ENCODE measurements around the gene SRRM5. TPM values are rescaled to one million over a fixed set of nuclear protein-coding genes. Genes with fewer than 3 reads are reported as not detected.
A peak's percentile ranks its signal among the peaks of the same experiment; 100 is the strongest.

The SRRM5 gene
- total RNA-seq, 1 experiment from 2014 or later, result 0.70 TPM

DNA sequence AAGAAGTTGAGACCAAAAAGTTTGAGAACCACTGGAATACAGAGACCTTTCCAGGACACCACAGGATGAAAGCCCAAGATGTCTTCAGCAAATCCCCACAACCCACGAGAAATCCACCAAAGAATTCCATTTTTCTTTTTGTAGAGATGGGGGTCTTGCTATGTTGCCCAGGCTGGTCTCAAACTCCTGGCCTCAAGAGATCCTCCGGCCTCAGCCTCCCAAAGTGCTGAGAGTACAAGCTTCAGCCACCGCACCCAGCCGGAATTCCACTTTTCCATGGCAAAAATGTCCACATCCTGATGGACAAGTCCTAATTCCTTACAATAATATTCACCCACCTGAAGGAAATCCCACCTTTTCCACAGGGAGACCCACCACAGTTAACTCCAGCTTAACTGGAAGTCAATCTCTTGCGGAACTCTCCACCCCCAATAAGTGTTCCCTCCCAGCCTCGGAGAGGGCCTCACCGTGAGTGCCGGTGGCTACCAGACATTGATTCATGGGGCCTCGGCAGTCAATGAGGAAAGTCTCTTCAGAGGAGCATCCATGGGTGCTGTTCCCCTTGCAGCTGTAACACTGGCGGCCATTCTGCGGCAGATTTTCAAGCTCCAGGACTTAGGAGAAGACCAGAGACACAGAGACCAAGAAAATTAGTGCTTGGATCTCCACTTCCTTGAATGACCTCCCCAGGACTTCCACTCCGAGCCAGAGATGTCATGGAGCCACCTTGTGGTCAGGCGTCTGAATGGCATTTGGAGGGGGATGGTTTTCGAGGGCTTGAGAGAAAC lies 40.1 kb downstream of the SRRM5 start:
- Histone ChIP-seq H3K79me2 (ENCODE audit: insufficient read depth, low read length) (no peaks in the 10 kb centered on the region), H3K4me1 (ENCODE audit: insufficient read depth, low read length) (no peaks in the 10 kb centered on the region), H3K79me1 (ENCODE audit: insufficient read depth, low read depth, low read length, poor library complexity, severe bottlenecking) (no peaks in the 10 kb centered on the region), H2BK12ac (ENCODE audit: insufficient read length, low read depth, low read length) (no peak overlapping the region), H4K91ac (ENCODE audit: insufficient read length, low read depth, low read length) (no peak overlapping the region), H4K8ac (replicated peaks; ENCODE audit: insufficient read length, low read depth, low read length) (no peak overlapping the region), H2BK15ac (ENCODE audit: low read depth, low read length) (no peak overlapping the region), H3T11ph (ENCODE audit: low read length) (no peak overlapping the region), H2BK5ac (ENCODE audit: insufficient read length, low read length) (no peak overlapping the region), H3K9ac (ENCODE audit: extremely low read depth, insufficient read length, low read length) (no peak overlapping the region), H3K23ac (ENCODE audit: insufficient read length, low read depth, low read length) (no peak overlapping the region), H2BK120ac (ENCODE audit: low read depth, low read length, poor library complexity, severe bottlenecking) (no peak overlapping the region), H3K27me3 (ENCODE audit: insufficient read depth, low read length) (no peaks in the 10 kb centered on the region), H3K18ac (ENCODE audit: insufficient read length, low read depth, low read length) (no peak overlapping the region), H4K5ac (ENCODE audit: insufficient read length, low read depth, low read length) (no peak overlapping the region), H3K27ac (ENCODE audit: insufficient read length, low read depth, low read length) (no peak overlapping the region), H3K4ac (ENCODE audit: low read depth, low read length) (no peak overlapping the region), H2AFZ (ENCODE audit: low read length) (no peak overlapping the region), H2AK5ac (ENCODE audit: insufficient read length, low read length) (no peak overlapping the region), H3K56ac (ENCODE audit: insufficient read length, low read depth, low read length) (no peak overlapping the region), H4K20me1 (ENCODE audit: control insufficient read depth, insufficient read depth, insufficient read length) (no peaks in the 10 kb centered on the region), H3K9me3 (ENCODE audit: control insufficient read depth, low read depth, low read length) (no peaks in the 10 kb centered on the region), H3K23me2 (ENCODE audit: insufficient read length, low read depth, low read length, poor library complexity, severe bottlenecking) (no peaks in the 10 kb centered on the region), H3K14ac (ENCODE audit: insufficient read depth, low read length) (no peak overlapping the region), H3K4me2 (ENCODE audit: insufficient read depth, insufficient read length, low read length) (no peak overlapping the region), H2BK20ac (ENCODE audit: low read depth, low read length, poor library complexity, severe bottlenecking) (no peak overlapping the region)
- peaks cover 3% of the 10 kb centered on the region; the same call in 1 of the 2 replicates for H3K27me3 Mint-ChIP-seq (ENCODE audit: low read depth)
- peaks cover 8 to 12% of the 10 kb centered on the region in 2 experiments; a peak in 4 of 5 replicates for H3K9me3 Mint-ChIP-seq
- peak overlapping the region in 1 of 3 experiments; percentile 75; a peak in 1 of 7 replicates for H3K27ac Mint-ChIP-seq
- no CpG with 5 or more reads among the region's 14 CpGs for WGBS (ENCODE audit: extremely low coverage, insufficient read length, low lambda C conversion rate)
- TF ChIP-seq, protein P1, sequence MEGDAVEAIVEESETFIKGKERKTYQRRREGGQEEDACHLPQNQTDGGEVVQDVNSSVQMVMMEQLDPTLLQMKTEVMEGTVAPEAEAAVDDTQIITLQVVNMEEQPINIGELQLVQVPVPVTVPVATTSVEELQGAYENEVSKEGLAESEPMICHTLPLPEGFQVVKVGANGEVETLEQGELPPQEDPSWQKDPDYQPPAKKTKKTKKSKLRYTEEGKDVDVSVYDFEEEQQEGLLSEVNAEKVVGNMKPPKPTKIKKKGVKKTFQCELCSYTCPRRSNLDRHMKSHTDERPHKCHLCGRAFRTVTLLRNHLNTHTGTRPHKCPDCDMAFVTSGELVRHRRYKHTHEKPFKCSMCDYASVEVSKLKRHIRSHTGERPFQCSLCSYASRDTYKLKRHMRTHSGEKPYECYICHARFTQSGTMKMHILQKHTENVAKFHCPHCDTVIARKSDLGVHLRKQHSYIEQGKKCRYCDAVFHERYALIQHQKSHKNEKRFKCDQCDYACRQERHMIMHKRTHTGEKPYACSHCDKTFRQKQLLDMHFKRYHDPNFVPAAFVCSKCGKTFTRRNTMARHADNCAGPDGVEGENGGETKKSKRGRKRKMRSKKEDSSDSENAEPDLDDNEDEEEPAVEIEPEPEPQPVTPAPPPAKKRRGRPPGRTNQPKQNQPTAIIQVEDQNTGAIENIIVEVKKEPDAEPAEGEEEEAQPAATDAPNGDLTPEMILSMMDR (conservative IDR thresholded peaks at IDR 0.05), result peak; percentile 82
- H3K36me3 Mint-ChIP-seq (ENCODE audit: insufficient read depth in 1 of 3, low read depth in 3 of 3), result peaks cover 52 to 66% (median 63%) of the 10 kb centered on the region in 3 experiments
- peaks cover 2 to 3% of the 10 kb centered on the region in 2 experiments; a peak in 2 of 4 replicates for H3K4me1 Mint-ChIP-seq
- H3K4me3 Mint-ChIP-seq, result peak overlapping the region in 1 of 2 experiments; percentile 32; a peak in 1 of 5 replicates
- DNase-seq, result peak; percentile 70
